CD4-positive, alpha-beta T cell treated with Interleukin-4 for 4 hours (primary cell): ENCODE measurements around the gene HNF1A.
A peak's percentile ranks its signal among the peaks of the same experiment; 100 is the strongest.
"Not testable (repeated sequence)": the region's sequence is repeated elsewhere in the genome, so short reads cannot be mapped to it uniquely, and the experiment has no call there.

ENCODE experiments used
- DNase-seq: peaks from one replicate; pipeline ENCODE4 v3.0.0-alpha.2; 2020

The HNF1A gene

DNA sequence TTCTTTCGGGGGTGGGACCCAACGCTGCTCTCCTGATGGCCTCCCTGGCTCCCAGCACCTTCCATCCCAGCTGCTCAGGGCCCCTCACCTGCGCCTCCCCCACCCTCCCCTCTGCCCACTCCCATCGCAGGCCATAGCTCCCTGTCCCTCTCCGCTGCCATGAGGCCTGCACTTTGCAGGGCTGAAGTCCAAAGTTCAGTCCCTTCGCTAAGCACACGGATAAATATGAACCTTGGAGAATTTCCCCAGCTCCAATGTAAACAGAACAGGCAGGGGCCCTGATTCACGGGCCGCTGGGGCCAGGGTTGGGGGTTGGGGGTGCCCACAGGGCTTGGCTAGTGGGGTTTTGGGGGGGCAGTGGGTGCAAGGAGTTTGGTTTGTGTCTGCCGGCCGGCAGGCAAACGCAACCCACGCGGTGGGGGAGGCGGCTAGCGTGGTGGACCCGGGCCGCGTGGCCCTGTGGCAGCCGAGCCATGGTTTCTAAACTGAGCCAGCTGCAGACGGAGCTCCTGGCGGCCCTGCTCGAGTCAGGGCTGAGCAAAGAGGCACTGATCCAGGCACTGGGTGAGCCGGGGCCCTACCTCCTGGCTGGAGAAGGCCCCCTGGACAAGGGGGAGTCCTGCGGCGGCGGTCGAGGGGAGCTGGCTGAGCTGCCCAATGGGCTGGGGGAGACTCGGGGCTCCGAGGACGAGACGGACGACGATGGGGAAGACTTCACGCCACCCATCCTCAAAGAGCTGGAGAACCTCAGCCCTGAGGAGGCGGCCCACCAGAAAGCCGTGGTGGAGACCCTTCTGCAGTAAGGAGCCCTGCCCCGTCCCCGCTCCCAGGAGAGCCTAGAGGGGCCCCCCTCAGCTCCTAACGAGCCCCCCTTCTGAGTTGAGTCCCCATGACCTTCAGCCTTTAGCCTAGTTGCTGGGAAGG is at the start of gene HNF1A:
TSS of gene HNF1A (plus strand) at position 248 of the 924 bp plus-strand sequence. CDS start at position 474, 226 bp downstream.
- DNase-seq: no peak

- no peak for DNase-seq
These were observed 49.3 kb upstream of the HNF1A start for GRCh38 chr12:120928864-120929652.

- DNase-seq: no peak
These were observed 48.3 kb upstream of the HNF1A start for GRCh38 chr12:120930032-120930431.

DNA sequence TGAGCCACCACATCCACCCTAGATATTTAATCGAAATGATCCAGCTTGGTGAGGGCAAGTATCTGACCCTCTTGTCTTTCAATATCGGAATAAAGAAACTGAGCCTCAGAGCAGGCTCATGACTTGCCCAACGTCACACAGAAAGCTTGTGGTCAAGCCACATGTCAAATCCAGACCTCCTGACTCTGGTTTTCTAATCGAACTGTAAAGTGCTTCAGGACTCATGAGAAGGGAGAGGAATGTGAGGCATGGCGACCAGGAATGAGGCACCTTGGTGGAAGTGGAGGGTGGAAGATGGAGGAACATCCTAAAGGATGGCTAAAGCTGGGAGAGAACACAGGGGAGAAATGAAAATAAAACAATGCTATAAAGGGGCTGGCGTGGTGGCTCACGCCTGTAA is 46.3 kb upstream of the HNF1A start:
- DNase-seq: no peak

DNA sequence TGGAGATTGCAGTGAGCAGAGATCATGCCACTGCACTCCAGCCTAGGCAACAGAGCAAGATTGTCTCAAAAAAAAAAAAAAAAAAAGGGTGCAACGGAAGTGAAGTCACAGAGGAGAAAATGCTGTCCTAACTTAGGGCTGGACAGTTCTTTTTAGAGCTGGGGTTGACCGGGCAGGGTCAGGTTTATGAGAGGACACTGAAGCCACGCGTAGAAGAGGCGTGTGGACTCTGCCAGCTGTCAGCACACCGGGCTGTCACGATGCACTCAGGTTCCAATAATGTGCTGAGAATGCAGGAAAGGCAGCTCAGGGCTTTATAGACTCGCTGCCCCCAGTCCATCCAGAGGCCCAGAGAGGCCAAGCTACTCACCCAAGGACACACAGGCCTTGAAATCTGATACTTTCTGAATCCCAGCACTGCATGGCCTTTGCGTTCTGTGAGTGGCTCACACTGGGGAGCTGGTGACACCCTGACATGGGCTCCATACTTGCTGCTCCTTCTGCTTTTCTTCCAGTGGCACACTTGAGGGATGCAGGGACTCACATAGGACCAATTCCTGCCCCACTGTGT is 45.3 kb upstream of the HNF1A start:
- no peak for DNase-seq

- DNase-seq: no peak
These were observed 44.6 kb upstream of the HNF1A start for GRCh38 chr12:120933786-120934185.

GRCh38 chr12:120936197-120936596 is 42.1 kb upstream of the HNF1A start:
- no peak for DNase-seq

- DNase-seq: no peak
These were observed 39.8 kb upstream of the HNF1A start for GRCh38 chr12:120938496-120938895.

DNA sequence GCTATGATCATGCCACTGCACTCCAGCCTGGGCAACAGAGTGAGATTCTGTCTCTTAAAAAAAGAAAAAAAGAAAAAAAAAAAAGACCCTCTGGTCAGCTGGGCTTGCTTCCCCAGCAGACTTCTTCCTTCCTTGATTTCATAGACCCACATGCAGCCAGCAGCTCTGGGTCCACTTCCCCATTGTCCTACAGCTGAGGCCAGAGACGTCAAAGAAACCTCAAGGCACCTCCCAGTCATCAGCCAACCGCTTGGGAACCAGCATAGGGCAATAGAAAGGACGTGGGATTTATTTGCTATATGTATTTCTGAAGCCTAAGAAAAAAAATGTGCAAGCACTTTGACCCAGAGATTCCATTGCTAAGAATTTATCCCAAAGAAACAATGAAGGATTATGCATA is 38.8 kb upstream of the HNF1A start:
- DNase-seq: no peak

- no peak for DNase-seq
These were observed 38.3 kb upstream of the HNF1A start for GRCh38 chr12:120940006-120940405.

- DNase-seq: no peak
These were observed 37.5 kb upstream of the HNF1A start for GRCh38 chr12:120940799-120941198.

GRCh38 chr12:120941412-120941811 is 36.9 kb upstream of the HNF1A start:
- no peak for DNase-seq

GRCh38 chr12:120941846-120942405 is 36.4 kb upstream of the HNF1A start:
- DNase-seq: no peak

DNA sequence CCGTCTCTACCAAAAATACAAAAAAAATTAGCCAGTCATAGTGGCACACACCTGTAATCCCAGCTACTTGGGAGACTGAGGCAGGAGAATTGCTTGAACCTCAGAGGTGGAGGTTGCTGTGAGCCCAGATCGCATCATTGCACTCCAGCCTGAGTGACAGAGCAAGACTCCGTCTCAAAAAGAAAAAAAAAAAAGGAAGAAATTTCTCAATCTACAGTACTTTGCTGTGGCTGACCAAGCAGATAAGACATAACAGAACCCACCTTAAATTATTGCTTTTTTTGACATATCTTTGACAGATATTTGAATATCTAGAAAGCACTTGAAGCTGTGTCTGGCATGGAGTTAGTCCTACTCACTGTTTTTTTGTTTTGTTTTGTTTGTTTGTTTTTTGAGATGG is 34.9 kb upstream of the HNF1A start:
- no peak for DNase-seq

- peak; percentile 44 for DNase-seq
These were observed 33.6 kb upstream of the HNF1A start for GRCh38 chr12:120944645-120945217.

GRCh38 chr12:120945516-120945915 is 32.8 kb upstream of the HNF1A start:
- not testable (repeated sequence) for DNase-seq

GRCh38 chr12:120950260-120950799 is 28.0 kb upstream of the HNF1A start:
- not testable (repeated sequence) for DNase-seq

DNA sequence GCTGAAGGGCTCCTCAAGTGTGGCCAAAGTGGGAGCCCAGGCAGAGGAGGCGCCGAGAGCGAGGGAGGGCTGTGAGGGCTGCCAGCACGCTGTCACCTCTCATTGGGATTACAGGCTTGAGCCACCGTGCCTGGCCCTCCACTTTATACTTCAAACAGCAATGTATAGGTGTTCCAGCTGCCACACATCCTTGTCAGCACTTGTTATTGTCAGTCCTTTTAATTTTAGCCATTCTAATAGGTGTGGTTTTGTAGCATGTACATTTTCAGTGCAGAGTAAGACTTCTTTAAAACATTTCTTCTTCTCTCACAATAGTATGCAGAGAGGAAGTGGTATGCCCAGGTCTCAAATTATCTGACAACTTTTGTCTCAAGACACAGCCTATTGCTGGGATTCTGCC is 27.5 kb upstream of the HNF1A start:
- no peak for DNase-seq

DNA sequence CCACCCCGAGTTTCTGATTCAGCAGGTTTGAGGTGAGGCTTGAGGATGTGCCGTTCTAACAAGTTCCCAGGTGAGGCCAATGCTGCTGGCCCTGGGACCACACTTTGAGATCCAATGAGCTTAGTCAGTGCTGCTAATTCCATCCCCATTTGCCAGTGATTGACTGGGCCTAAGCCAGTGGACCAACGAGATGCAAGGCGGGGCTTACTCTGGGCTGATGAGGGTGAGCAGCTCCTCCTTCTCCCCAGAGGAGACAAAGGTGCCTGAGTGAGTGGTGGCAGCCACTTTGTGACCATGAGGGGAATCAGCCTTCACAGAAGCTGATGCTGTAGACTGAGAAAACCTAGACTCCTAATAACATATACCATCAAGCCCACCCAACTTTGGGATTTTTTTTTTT is 23.1 kb upstream of the HNF1A start:
- DNase-seq: no peak

- DNase-seq: no peak
These were observed 21.6 kb upstream of the HNF1A start for GRCh38 chr12:120956579-120957300.

- no peak for DNase-seq
These were observed 19.0 kb upstream of the HNF1A start for GRCh38 chr12:120959111-120959878.
